GM12878 (cell line): ENCODE results near the gene KYAT1. TPM values are rescaled to one million over a fixed set of nuclear protein-coding genes. Genes with fewer than 3 reads are reported as not detected.

Source experiments
- ATAC-seq: fragments of 200-7000 bp; cut with Tn5 transposase; 3 replicates; pipeline ENCODE4 v1.9.1; 2020; ENCODE audit warnings: mild to moderate bottlenecking, moderate library complexity
- BruUV-seq: library from RNA; stranded (reverse); fragments of 400-500 nt; replicated peaks from 2 replicates; lab custom pipeline; 2021; lab: Mats Ljungman, UMichigan
- CTCF ChIA-PET: fragments of 300-600 bp; sonication (Branson Sonifier 250); formaldehyde crosslinking; extraction: SDS; loops from one replicate; lab custom pipeline; 2021; ENCODE audit warnings: inconsistent platforms; lab: Yijun Ruan, JAX
- POLR2A ChIA-PET: fragments of 350-600 bp; formaldehyde crosslinking; extraction: SDS; loops from one replicate; lab custom pipeline; 2021; ENCODE audit warnings: inconsistent platforms; lab: Charles Lee
- RAD21 ChIA-PET: fragments of 300-600 bp; sonication (Branson Sonifier 250); formaldehyde crosslinking; loops from one replicate; lab custom pipeline; 2023; ENCODE audit warnings: antibody characterized with exemption; ENCODE audit not compliant: unreplicated experiment; lab: Charles Lee
- SMC1A ChIA-PET: fragments of 300-600 bp; sonication (Branson Sonifier 250); formaldehyde crosslinking; loops from one replicate; lab custom pipeline; 2023; ENCODE audit not compliant: unreplicated experiment, uncharacterized antibody; lab: Charles Lee
- DNase-seq: peaks from one replicate; pipeline ENCODE4 v3.0.0-alpha.2; 2011; ENCODE audit warnings: low read depth, low spot score
- FAIRE-seq: peaks from 3 replicates; lab custom pipeline; 2011; peaks lifted over from hg19 to GRCh38; lab: Jason Lieb, UNC
- H2AFZ ChIP-seq: 2 replicates; pipeline ENCODE4 v1.6.0; 2011; ENCODE audit warnings: low read depth, low read length, control low read depth; ENCODE audit not compliant: control insufficient read depth
- H3K27ac ChIP-seq: 2 replicates; pipeline ENCODE4 v1.5.1; 2011; ENCODE audit warnings: control low read depth; ENCODE audit not compliant: control insufficient read depth, insufficient read depth
- H3K27me3 ChIP-seq, 2 experiments: replicated peaks in 1 of 2; 2 replicates each; pipeline versions ENCODE4 v1.6.0 to v1.6.1; 2011; ENCODE audit warnings: low read length in 1 of 2; ENCODE audit not compliant: control insufficient read depth in 2 of 2, insufficient read depth in 2 of 2
- H3K36me3 ChIP-seq, 2 experiments: 2 replicates each; pipeline ENCODE4 v1.5.1; 2011; ENCODE audit warnings: low read length in 1 of 2; ENCODE audit not compliant: control insufficient read depth in 2 of 2, insufficient read depth in 2 of 2
- H3K4me1 ChIP-seq: 2 replicates; pipeline ENCODE4 v1.6.1; 2011; ENCODE audit warnings: mild to moderate bottlenecking, low read length, moderate library complexity, mixed read lengths; ENCODE audit not compliant: control insufficient read depth, insufficient read depth
- H3K4me2 ChIP-seq: 2 replicates; pipeline ENCODE4 v1.6.0; 2011; ENCODE audit warnings: control low read depth; ENCODE audit not compliant: control insufficient read depth, insufficient read depth
- H3K4me3 ChIP-seq: fragments of 200-600 bp; sonication (generic); 2 replicates; pipeline ENCODE4 v1.5.1; 2016
- H3K79me2 ChIP-seq: 2 replicates; pipeline ENCODE4 v1.6.0; 2011; ENCODE audit warnings: low read length; ENCODE audit not compliant: control insufficient read depth, insufficient read depth
- H3K9ac ChIP-seq: 2 replicates; pipeline ENCODE4 v1.8.0; 2011; ENCODE audit warnings: low read length, control low read depth, mixed read lengths; ENCODE audit not compliant: control insufficient read depth, insufficient read depth
- H3K9me3 ChIP-seq: replicated peaks from 3 replicates; pipeline ENCODE4 v1.5.1; 2011; ENCODE audit warnings: mild to moderate bottlenecking, low read length; ENCODE audit not compliant: control insufficient read depth, insufficient read depth
- H4K20me1 ChIP-seq: 2 replicates; pipeline ENCODE4 v1.6.0; 2011; ENCODE audit not compliant: control insufficient read depth, insufficient read depth
- JUNB ChIP-seq: IDR thresholded peaks from 2 replicates; pipeline ENCODE4 v1.6.1; 2016; ENCODE audit warnings: antibody characterized with exemption, mild to moderate bottlenecking
- POLR2AphosphoS5 ChIP-seq: IDR thresholded peaks from 2 replicates; pipeline ENCODE4 v1.6.1; 2011; ENCODE audit warnings: mild to moderate bottlenecking, low read length, inconsistent platforms
- SRF ChIP-seq, 2 experiments: IDR thresholded peaks; 2 replicates each; pipeline ENCODE4 v1.6.1; 2011; ENCODE audit warnings: low read depth in 2 of 2, low read length in 2 of 2, mild to moderate bottlenecking in 1 of 2, moderate library complexity in 1 of 2
- WGBS: methylation state at CpG from one replicate; pipeline ENCODE4 v1.1.6; 2016; ENCODE audit warnings: low lambda C conversion rate; ENCODE audit not compliant: insufficient replicate concordance, insufficient coverage; ENCODE audit errors: missing lambda C conversion rate; 5-methylcytosine and 5-hydroxymethylcytosine counted together
- in situ Hi-C: fragments of 300-500 bp; cut with MboI; formaldehyde crosslinking; loops from 9 replicates; pipeline ENCODE4 v1.14.3; 2018; ENCODE audit warnings: mixed read lengths
- intact Hi-C: fragments of 100-400 bp; cut with micrococcal nuclease; formaldehyde crosslinking; loops from one replicate; pipeline ENCODE4 v1.14.2; 2022; ENCODE audit not compliant: unreplicated experiment
- polyA plus RNA-seq, 11 experiments: library from polyadenylated mRNA; depleted of rRNA in 4 of 11; unstranded in 6 of 11; stranded (reverse) in 5 of 11; fragments of >200 nt; fragmentation: Nextera tagmentation in 4 of 11; fragmentation: Illumina TruSeq in 1 of 11; extraction: Ambion mirVana in 4 of 11; extraction: Trizol in 1 of 11; gene quantifications; 1 replicate in 1 of 11; 2 replicates in 10 of 11; pipeline versions ENCODE4 v1.2.1 to v1.2.3, GENCODE V29; 2011 to 2016; ENCODE audit warnings: inconsistent platforms in 2 of 11, missing spikeins in 2 of 11, low read depth in 1 of 11
- total RNA-seq, 4 experiments: library from RNA; depleted of rRNA in 3 of 4; stranded (reverse); fragments of >200 nt in 3 of 4; fragmentation: Illumina TruSeq in 1 of 4; extraction: Trizol in 1 of 4; gene quantifications; 2 replicates each; pipeline versions ENCODE4 v1.2.1 to v1.2.3, GENCODE V29; 2013 to 2021
- TF ChIP-seq, protein P1 (sequence below): fragments of 450-650 bp; IDR thresholded peaks from 2 replicates; pipeline ENCODE4 v1.6.1; 2017; ENCODE audit warnings: mild to moderate bottlenecking, low read depth, inconsistent platforms; ENCODE audit not compliant: poor library complexity, severe bottlenecking
- TF ChIP-seq, protein P2 (sequence below): IDR thresholded peaks from 2 replicates; pipeline ENCODE4 v1.6.1; 2012; ENCODE audit warnings: low read depth, low read length, improper control_type of control experiment

The KYAT1 gene
- total and polyA plus RNA-seq, 10 of the 15 experiments (the other 5 are each of a cell fraction or from before 2014, with no cell fraction given), result 5.8 to 15.7 (median 11.4) TPM

DNA sequence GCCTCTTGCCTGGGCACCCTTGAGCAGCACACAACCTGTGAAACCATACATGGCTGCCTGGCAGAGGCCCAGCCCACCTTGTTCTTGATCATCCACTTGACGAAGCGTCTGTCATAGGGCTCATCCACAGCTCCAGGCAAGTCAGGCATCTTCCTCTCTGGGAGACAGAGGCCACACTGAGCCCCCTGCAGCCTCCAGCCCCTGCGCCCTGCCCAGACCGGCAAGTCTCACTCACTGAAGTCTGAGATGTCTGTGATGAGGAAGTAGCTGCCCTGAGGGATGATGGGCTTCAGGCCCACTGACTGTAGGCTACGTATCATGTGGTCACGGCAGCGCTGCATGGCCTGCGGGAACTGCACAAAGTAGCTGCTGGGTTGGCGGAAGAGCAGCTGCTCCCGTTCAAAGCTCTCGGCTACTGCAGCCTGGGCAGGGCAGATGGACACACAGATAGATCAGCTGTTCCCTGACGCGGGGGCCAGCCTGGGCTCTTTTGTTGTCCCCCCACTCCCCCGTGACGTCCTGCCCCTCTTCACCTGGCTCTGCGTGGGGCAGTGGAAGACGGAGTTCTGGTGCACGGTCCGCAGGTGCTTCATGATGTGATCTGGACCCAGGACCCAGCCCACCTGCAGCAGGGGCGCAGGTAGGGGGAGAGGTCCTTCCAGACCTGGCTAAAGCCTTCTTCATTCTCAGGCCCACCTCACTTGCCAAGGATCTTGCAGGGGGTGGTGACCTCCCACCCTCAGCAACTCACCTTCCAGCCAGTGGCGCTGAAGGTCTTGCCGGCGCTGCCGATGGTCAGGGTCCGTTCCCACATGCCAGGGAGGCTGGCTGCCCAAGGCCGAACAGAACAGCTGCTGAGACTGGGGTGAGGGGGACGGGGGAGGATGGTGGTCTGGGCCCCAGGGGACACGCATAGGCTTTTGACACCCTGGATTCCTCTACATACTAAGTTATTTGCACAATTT lies 46.2 kb downstream of the KYAT1 start:
- TF ChIP-seq, protein P1, sequence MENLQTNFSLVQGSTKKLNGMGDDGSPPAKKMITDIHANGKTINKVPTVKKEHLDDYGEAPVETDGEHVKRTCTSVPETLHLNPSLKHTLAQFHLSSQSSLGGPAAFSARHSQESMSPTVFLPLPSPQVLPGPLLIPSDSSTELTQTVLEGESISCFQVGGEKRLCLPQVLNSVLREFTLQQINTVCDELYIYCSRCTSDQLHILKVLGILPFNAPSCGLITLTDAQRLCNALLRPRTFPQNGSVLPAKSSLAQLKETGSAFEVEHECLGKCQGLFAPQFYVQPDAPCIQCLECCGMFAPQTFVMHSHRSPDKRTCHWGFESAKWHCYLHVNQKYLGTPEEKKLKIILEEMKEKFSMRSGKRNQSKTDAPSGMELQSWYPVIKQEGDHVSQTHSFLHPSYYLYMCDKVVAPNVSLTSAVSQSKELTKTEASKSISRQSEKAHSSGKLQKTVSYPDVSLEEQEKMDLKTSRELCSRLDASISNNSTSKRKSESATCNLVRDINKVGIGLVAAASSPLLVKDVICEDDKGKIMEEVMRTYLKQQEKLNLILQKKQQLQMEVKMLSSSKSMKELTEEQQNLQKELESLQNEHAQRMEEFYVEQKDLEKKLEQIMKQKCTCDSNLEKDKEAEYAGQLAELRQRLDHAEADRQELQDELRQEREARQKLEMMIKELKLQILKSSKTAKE, result no peak
- TF ChIP-seq, protein P2, sequence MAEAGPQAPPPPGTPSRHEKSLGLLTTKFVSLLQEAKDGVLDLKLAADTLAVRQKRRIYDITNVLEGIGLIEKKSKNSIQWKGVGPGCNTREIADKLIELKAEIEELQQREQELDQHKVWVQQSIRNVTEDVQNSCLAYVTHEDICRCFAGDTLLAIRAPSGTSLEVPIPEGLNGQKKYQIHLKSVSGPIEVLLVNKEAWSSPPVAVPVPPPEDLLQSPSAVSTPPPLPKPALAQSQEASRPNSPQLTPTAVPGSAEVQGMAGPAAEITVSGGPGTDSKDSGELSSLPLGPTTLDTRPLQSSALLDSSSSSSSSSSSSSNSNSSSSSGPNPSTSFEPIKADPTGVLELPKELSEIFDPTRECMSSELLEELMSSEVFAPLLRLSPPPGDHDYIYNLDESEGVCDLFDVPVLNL, result no peak
- TF ChIP-seq JUNB (no peak), SRF (IDR thresholded peaks at IDR 0.05; ENCODE audit: low read depth in 2 of 2, low read length in 2 of 2) (no peak), POLR2AphosphoS5 (no peak)
- ChIA-PET RAD21 (no interaction called here), SMC1A (no interaction called here), CTCF (no interaction called here), POLR2A (no interaction called here)
- no peak for DNase-seq
- Histone ChIP-seq H3K4me1 (no peaks in the 10 kb centered on the region), H3K79me2 (no peaks in the 10 kb centered on the region), H3K27ac (no peak overlapping the region), H3K4me3 (no peak overlapping the region), H4K20me1 (no peaks in the 10 kb centered on the region), H2AFZ (no peak overlapping the region), H3K9ac (no peak overlapping the region), H3K36me3 (peaks cover 0 to 2% of the 10 kb centered on the region in 2 experiments; a peak in 2 of 4 replicates), H3K9me3 (no peaks in the 10 kb centered on the region), H3K4me2 (no peak overlapping the region), H3K27me3 (no peaks in the 10 kb centered on the region)
- no peak for ATAC-seq
- 88% methylated on average over 27 of the region's 28 CpGs for WGBS
- no TSS peak for BruUV-seq
- in situ Hi-C loops (no loop called here), intact Hi-C loops (no loop called here)
- FAIRE-seq, result no peak
